HUES6 (cell line): ENCODE results near the gene PDIA2.

Experiments
- H3K27ac ChIP-seq: 2 replicates; pipeline ENCODE4 v1.7.0; 2013; ENCODE audit warnings: low read depth, mild to moderate bottlenecking, low read length, inconsistent platforms
- H3K27me3 ChIP-seq: 2 replicates; pipeline ENCODE4 v1.6.1; 2013; ENCODE audit warnings: low read length; ENCODE audit not compliant: control insufficient read depth, insufficient read depth
- H3K36me3 ChIP-seq: 2 replicates; pipeline ENCODE4 v1.6.1; 2013; ENCODE audit warnings: low read length; ENCODE audit not compliant: control insufficient read depth, insufficient read depth
- H3K4me1 ChIP-seq: 2 replicates; pipeline ENCODE4 v1.6.1; 2013; ENCODE audit warnings: low read length; ENCODE audit not compliant: control insufficient read depth, insufficient read depth
- H3K4me3 ChIP-seq: 2 replicates; pipeline ENCODE4 v1.5.1; 2013; ENCODE audit warnings: low read depth, low read length
- H3K9ac ChIP-seq: one replicate; pipeline ENCODE4 v1.6.1; 2013; ENCODE audit warnings: mild to moderate bottlenecking, low read length
- H3K9me3 ChIP-seq: 2 replicates; pipeline ENCODE4 v1.6.1; 2013; ENCODE audit warnings: low read depth, low read length; ENCODE audit not compliant: control insufficient read depth, insufficient read depth

The PDIA2 gene, protein sequence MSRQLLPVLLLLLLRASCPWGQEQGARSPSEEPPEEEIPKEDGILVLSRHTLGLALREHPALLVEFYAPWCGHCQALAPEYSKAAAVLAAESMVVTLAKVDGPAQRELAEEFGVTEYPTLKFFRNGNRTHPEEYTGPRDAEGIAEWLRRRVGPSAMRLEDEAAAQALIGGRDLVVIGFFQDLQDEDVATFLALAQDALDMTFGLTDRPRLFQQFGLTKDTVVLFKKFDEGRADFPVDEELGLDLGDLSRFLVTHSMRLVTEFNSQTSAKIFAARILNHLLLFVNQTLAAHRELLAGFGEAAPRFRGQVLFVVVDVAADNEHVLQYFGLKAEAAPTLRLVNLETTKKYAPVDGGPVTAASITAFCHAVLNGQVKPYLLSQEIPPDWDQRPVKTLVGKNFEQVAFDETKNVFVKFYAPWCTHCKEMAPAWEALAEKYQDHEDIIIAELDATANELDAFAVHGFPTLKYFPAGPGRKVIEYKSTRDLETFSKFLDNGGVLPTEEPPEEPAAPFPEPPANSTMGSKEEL

DNA sequence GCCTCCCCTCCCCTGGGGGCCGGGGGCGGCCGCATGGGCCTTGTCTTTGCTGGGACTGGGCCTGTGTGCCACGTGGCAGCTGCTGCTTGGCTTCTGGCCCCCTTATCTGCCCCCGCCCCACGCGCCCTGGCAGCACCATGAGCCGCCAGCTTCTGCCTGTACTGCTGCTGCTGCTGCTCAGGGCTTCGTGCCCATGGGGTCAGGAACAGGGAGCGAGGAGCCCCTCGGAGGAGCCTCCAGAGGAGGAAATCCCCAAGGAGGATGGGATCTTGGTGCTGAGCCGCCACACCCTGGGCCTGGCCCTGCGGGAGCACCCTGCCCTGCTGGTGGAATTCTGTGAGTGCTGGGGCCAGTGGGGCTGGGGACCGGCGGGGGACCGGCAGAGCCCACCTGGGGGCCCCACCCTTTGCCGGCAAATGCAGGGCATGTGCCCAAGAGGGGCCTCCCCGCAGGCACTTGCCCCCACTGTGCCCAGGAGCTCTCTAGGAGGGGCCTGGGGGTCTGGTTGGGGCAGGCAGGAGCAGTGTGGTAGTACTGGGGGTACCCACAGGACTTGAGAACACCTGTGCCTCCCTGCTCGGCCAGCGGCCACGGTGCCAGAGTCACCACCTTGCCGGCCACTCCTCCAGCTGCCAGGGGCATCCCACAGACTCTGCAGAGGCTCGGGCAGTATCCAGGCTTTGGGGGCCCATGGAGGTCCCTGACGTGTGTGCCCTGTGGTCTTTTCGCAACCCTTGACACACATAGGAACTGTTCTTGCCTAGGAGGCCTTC lies at the start of gene PDIA2:
TSS of gene PDIA2 (plus strand) at position 132 of the 773 bp plus-strand sequence. CDS start at position 138, 6 bp downstream.
- Histone ChIP-seq H3K27ac (no peak within 1 kb of the TSS), H3K9ac (no peak within 1 kb of the TSS), H3K9me3 (no peaks in the 10 kb centered on the region)

DNA sequence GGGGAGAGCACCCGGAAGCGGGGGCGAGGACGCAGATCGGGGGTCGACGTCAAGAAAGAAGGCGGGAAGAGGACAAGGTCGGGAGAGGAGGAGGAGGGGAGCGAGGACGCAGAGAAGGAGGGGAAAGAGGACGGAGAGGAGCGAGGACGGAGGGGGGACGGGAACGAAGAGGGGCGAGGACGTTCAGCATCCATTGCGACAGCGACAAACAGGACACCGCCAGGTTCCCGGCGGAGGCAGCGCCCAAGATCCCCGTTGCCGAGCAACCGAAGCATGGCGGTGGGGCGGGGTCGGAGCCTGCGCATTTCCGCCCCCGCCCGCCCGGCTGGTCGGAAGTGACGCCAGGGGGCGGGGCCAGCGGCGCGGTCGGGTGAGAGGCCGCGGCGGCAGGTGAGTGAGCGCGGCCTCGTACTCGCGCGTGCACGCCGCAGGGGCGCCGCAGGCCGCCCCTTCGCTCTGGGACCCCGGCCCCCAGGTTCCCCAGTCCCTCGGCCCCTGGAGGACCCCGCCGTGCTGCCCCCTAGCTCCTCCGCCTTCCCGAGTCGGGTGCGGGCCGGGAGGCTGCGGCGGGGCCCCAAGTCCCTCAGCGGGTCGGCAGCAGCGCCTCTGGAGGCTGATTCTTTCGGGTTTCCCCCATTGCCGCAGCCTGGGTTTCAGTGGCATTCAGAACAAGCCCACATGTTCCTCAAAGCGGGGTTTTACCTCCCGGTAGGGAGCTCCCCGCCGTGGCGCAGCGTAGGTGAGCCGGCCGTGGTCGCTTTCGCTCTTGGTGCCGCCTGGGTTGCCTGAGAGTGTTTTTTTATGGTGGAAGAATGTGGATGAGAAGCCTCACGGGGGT lies 48.3 kb upstream of the PDIA2 start, which contains the start of gene FAM234A:
TSS of gene FAM234A (plus strand) at position 354 of the 838 bp plus-strand sequence. CDS start 19,593 bp downstream, outside the sequence.
- Histone ChIP-seq H3K27me3 (no peaks in the 10 kb centered on the region), H3K4me1 (no peaks in the 10 kb centered on the region), H3K36me3 (no peaks in the 10 kb centered on the region)

More for the DNA sequence above, at the start of gene PDIA2:
- Histone ChIP-seq H3K36me3 (peaks cover 21% of the 10 kb centered on the region), H3K4me1 (0 out of 2 replicates have a peak, but pooled peaks cover 4% of the 10 kb centered on the region), H3K27me3 (peaks cover 35% of the 10 kb centered on the region), H3K4me3 (no peak within 1 kb of the TSS)

DNA sequence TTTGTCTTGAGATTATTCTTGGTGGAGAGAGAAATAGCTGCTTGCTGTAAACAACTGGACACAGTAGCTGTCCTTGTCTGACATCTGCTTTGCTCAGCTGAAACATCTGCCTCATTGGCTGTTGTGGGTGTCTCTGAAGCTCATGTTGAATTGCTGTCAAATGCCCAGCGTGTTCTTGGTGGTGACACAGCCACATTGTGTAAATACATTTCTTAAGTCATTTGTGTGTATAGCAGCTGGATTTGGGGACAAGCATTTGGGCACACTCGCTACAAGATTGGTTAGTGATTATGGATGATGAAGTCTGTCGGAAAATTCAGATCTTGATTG lies 43.1 kb upstream of the PDIA2 start:
- no peaks in the 10 kb centered on the region; the same call in 1 of the 2 replicates for H3K4me1 ChIP-seq
- H3K9ac ChIP-seq, result peak overlapping the region; percentile 48
- no peaks in the 10 kb centered on the region for H3K36me3 ChIP-seq
- no peak overlapping the region for H3K4me3 ChIP-seq
- no peaks in the 10 kb centered on the region for H3K9me3 ChIP-seq
- H3K27me3 ChIP-seq, result no peaks in the 10 kb centered on the region
- no peak overlapping the region for H3K27ac ChIP-seq

More for the DNA sequence above, 48.3 kb upstream of the PDIA2 start, which contains the start of gene FAM234A:
- Histone ChIP-seq H3K4me3 (peak within 1 kb of the TSS; percentile 68), H3K27ac (peak within 1 kb of the TSS; percentile 69), H3K9ac (peak within 1 kb of the TSS; percentile 70), H3K9me3 (no peaks in the 10 kb centered on the region)

- Histone ChIP-seq H3K9ac (no peak overlapping the region), H3K27me3 (no peaks in the 10 kb centered on the region), H3K4me3 (no peak overlapping the region), H3K9me3 (no peaks in the 10 kb centered on the region), H3K36me3 (no peaks in the 10 kb centered on the region), H3K27ac (no peak overlapping the region), H3K4me1 (no peaks in the 10 kb centered on the region; the same call in 1 of the 2 replicates)
Measured at GRCh38 chr16:240559-240958, 42.4 kb upstream of the PDIA2 start.

- H3K4me1 ChIP-seq, result no peaks in the 10 kb centered on the region; the same call in 1 of the 2 replicates
- no peak overlapping the region for H3K9ac ChIP-seq
- H3K36me3 ChIP-seq, result no peaks in the 10 kb centered on the region
- no peak overlapping the region for H3K27ac ChIP-seq
- no peak overlapping the region for H3K4me3 ChIP-seq
- no peaks in the 10 kb centered on the region for H3K9me3 ChIP-seq
- no peaks in the 10 kb centered on the region for H3K27me3 ChIP-seq
Measured at GRCh38 chr16:242281-242680, 40.7 kb upstream of the PDIA2 start.

GRCh38 chr16:243348-243747 lies 39.6 kb upstream of the PDIA2 start:
- Histone ChIP-seq H3K4me3 (no peak overlapping the region), H3K36me3 (no peaks in the 10 kb centered on the region; the same call in 1 of the 2 replicates), H3K27ac (no peak overlapping the region), H3K9me3 (no peaks in the 10 kb centered on the region), H3K4me1 (no peaks in the 10 kb centered on the region; the same call in 1 of the 2 replicates), H3K9ac (no peak overlapping the region), H3K27me3 (no peaks in the 10 kb centered on the region)

DNA sequence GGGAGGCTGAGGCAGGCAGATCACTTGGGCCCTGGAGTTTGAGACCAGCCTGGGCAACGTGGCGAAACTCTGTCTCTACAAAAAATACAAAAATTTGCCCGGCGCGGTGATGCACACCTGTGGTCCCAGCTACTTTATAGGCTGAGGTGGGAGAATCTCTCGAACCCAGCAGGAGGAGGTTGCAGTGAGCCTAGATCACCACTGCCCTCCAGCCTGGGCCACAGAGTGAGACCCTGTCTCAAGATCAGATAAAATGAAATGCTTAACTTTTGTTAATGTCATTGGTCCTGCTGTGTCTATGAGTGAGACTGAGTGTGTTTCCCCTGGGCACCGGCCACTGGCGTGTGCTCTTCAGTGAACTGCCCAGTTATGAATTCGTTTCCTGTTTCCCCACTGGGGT lies 37.9 kb upstream of the PDIA2 start:
- no peak overlapping the region for H3K9ac ChIP-seq

DNA sequence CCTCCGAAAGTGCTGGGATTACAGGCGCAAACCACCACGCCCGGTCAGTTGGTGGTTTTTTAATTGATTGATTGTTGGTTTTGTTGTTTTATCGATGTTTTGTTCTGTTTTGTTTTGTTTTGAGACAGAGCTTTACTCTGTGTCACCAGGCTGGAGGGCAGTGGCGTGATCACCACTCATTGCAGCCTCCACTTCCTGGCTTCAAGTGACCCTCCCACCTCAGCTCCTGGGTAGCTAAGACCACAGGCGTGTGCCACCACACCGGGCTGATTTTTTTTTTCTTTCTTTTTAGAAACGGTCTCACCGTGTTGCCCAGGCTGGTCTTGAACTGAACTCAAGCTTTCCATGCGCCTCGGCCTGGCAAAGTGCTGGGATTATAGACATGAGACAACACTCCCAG lies 35.9 kb upstream of the PDIA2 start:
- H3K4me3 ChIP-seq, result no peak overlapping the region
- H3K9me3 ChIP-seq, result no peaks in the 10 kb centered on the region
- H3K4me1 ChIP-seq, result no peaks in the 10 kb centered on the region; the same call in 1 of the 2 replicates
- no peak overlapping the region for H3K27ac ChIP-seq
- no peak overlapping the region for H3K9ac ChIP-seq
- H3K36me3 ChIP-seq, result peaks cover 9% of the 10 kb centered on the region
- H3K27me3 ChIP-seq, result no peaks in the 10 kb centered on the region

More for the DNA sequence above, 37.9 kb upstream of the PDIA2 start:
- Histone ChIP-seq H3K27ac (no peak overlapping the region), H3K36me3 (peaks cover under 1% of the 10 kb centered on the region), H3K4me3 (no peak overlapping the region), H3K27me3 (no peaks in the 10 kb centered on the region), H3K9me3 (no peaks in the 10 kb centered on the region), H3K4me1 (no peaks in the 10 kb centered on the region; the same call in 1 of the 2 replicates)

GRCh38 chr16:249431-249830 lies 33.5 kb upstream of the PDIA2 start:
- Histone ChIP-seq H3K27me3 (no peaks in the 10 kb centered on the region), H3K9me3 (no peaks in the 10 kb centered on the region), H3K9ac (no peak overlapping the region), H3K4me3 (no peak overlapping the region), H3K36me3 (peaks cover 25% of the 10 kb centered on the region), H3K27ac (no peak overlapping the region), H3K4me1 (no peaks in the 10 kb centered on the region; the same call in 1 of the 2 replicates)
